ENCODE results near the gene ODAD4.

ODAD4 gene

GRCh38 chr17:41909088-41909487, 21.3 kb upstream of the ODAD4 start:
- TF ChIP-seq CTCF (IDR thresholded peaks at IDR 0.05; ENCODE audit: insufficient read depth, low read length, missing control alignments) = no peak
- CTCF ChIA-PET = interaction anchor here (1.5 to 2.0 kb wide), 3 partner anchors 18 to 50 kb away, joined by 3 to 5 read pairs (median 4); no protein-coding TSS in a partner anchor
- H3K4me3 ChIP-seq (ENCODE audit: low read depth, low read length) = no peak overlapping the region
- DNase-seq (ENCODE audit: low read depth, low spot score) = no peak
- POLR2A ChIA-PET = interaction anchor here (1.2 to 2.4 kb wide), 2 partner anchors 9 to 15 kb away, joined by 4 to 17 read pairs; partner anchors contain the start of gene ACLY

GRCh38 chr17:41910701-41911391, 19.6 kb upstream of the ODAD4 start:
- DNase-seq (ENCODE audit: low read depth, low spot score) = peak; percentile 93
- TF ChIP-seq CTCF (IDR thresholded peaks at IDR 0.05; ENCODE audit: insufficient read depth, low read length, missing control alignments) = peak; percentile 7
- ChIA-PET CTCF (interaction anchor here (0.7 to 2.0 kb wide), 5 partner anchors 16 to 206 kb away, joined by 3 to 6 read pairs (median 3); no protein-coding TSS in a partner anchor), POLR2A (interaction anchor here (0.7 to 2.4 kb wide), 6 partner anchors 8 to 243 kb away, joined by 3 to 21 read pairs (median 4); partner anchors contain the start of genes ACLY and CNP)
- no peak overlapping the region for H3K4me3 ChIP-seq (ENCODE audit: low read depth, low read length)

GRCh38 chr17:41912925-41913324, 17.5 kb upstream of the ODAD4 start:
- DNase-seq (ENCODE audit: low read depth, low spot score) = no peak
- CTCF ChIA-PET = interaction anchor here (0.6 to 1.4 kb wide), 4 partner anchors 18 to 1014 kb away, joined by 3 to 5 read pairs (median 4); partner anchors contain the start of gene ODAD4
- POLR2A ChIA-PET = interaction anchor here (0.7 kb wide), 2 partner anchors 12 to 17 kb away, joined by 3 read pairs; no protein-coding TSS in a partner anchor

GRCh38 chr17:41913798-41914197, 16.6 kb upstream of the ODAD4 start:
- no peak overlapping the region for H3K4me3 ChIP-seq (ENCODE audit: low read depth, low read length)
- ChIA-PET POLR2A (no interaction called here), CTCF (interaction anchor here (0.6 kb wide), 1 partner anchor 53 kb away, joined by 3 read pairs; no protein-coding TSS in a partner anchor)
- DNase-seq (ENCODE audit: low read depth, low spot score) = no peak
- no peak for TF ChIP-seq CTCF (IDR thresholded peaks at IDR 0.05; ENCODE audit: insufficient read depth, low read length, missing control alignments)

More at GRCh38 chr17:41912925-41913324, 17.5 kb upstream of the ODAD4 start:
- no peak overlapping the region for H3K4me3 ChIP-seq (ENCODE audit: low read depth, low read length)
- peak; percentile 1 for TF ChIP-seq CTCF (IDR thresholded peaks at IDR 0.05; ENCODE audit: insufficient read depth, low read length, missing control alignments)

- DNase-seq (ENCODE audit: low read depth, low spot score) = no peak
- no peak overlapping the region for H3K4me3 ChIP-seq (ENCODE audit: low read depth, low read length)
- POLR2A ChIA-PET = no interaction called here
- no peak for TF ChIP-seq CTCF (IDR thresholded peaks at IDR 0.05; ENCODE audit: insufficient read depth, low read length, missing control alignments)
- CTCF ChIA-PET = interaction anchor here (0.6 kb wide), 1 partner anchor 54 kb away, joined by 3 read pairs; no protein-coding TSS in a partner anchor
Observed at GRCh38 chr17:41914358-41914766, 16.1 kb upstream of the ODAD4 start.

GRCh38 chr17:41915020-41915419, 15.4 kb upstream of the ODAD4 start:
- no peak overlapping the region for H3K4me3 ChIP-seq (ENCODE audit: low read depth, low read length)
- ChIA-PET POLR2A (no interaction called here), CTCF (no interaction called here)
- no peak for TF ChIP-seq CTCF (IDR thresholded peaks at IDR 0.05; ENCODE audit: insufficient read depth, low read length, missing control alignments)
- no peak for DNase-seq (ENCODE audit: low read depth, low spot score)
